Smooth muscle cell of the brain vasculature (primary cell): ENCODE measurements around the gene NIPAL4.
"Not testable (repeated sequence)": the region's sequence is repeated elsewhere in the genome, so short reads cannot be mapped to it uniquely, and the experiment has no call there.

Experiments used
- DNase-seq: peaks from one replicate; pipeline ENCODE4 v3.0.0-alpha.2; 2012; ENCODE audit warnings: low read depth, low spot score

The NIPAL4 gene

DNA sequence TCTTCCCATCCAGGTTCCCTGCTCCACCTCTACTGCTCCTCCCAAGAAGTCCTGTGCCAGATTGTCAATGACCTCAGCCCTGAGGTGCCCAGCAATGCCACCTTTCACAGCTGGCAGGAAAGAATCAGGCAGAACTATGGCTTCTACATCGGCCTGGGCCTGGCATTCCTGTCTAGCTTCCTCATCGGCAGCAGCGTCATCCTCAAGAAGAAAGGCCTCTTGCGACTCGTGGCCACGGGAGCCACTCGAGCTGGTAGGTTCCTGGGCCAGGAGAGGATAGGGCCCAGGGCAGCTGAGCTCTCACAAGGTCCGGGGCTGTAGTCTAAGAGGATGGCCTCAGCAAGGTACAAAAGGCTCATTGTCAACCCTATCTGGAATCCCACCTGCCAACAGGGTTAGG, 3.1 kb downstream of the NIPAL4 start:
- no peak for DNase-seq

DNA sequence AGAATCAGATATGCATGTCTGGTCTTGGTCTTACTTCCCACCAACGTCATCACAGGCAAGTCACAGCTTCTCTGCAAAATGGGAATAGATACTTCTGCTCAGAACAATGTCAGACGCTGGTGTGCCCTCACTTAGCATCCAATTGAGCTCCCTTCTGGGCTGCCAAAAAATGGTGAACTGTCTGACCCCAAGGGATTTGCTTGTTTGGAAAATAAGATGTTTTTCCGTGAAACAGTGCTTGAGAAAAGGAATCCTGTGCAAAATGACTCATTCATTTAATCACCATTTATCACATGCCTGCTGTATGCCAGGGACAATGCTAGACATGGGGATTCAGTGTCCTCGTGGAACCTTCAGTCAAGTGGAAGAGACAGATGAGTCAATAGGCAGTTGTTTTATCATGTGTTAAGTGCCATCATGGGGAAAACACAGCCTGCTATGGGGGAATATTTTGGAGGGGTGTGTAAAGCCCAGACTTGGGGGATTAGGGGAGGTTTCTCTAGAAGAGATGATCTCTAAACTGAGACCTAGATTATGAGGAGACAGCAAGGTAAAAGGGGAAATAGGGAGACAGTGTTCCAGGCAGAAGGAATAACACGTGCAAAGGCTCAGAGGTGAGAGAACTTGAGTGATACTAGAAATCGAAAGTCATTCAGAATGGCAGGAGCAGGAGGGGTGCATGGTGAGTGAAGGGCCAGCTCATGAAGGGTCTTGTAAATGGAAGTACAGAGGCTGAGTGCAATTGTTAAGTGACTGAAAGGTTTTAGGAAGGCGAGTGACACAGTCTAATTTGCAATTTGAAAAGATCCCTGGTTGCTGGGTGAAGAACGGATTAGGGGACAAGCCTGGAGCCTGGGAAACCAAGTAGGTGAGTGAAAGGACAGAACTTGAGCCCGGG, 3.9 kb downstream of the NIPAL4 start:
- DNase-seq = no peak

- peak; percentile 51 for DNase-seq
Measured at GRCh38 chr5:157464519-157465171, 4.6 kb downstream of the NIPAL4 start.

GRCh38 chr5:157468293-157468965, 8.4 kb downstream of the NIPAL4 start:
- DNase-seq = no peak

DNA sequence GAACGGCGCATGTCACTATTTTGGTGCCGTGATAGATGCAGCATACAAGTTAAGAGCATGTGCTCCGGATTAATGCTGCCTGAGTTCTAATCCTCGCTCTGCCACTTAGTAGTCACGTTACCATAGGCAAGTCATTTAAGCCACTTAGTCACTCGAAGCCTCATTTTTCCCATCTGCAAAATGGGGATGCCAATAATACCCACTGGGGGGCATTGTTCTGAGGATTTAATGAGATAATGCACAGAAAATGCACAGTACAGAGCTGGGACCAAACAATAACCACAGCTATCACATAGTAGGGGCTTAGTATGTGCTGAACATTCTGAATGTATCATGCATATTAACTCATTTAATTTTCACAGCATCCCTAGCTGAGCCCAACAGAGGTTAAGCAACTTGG, 9.1 kb downstream of the NIPAL4 start:
- DNase-seq = no peak

GRCh38 chr5:157469687-157470086, 9.7 kb downstream of the NIPAL4 start:
- no peak for DNase-seq

DNA sequence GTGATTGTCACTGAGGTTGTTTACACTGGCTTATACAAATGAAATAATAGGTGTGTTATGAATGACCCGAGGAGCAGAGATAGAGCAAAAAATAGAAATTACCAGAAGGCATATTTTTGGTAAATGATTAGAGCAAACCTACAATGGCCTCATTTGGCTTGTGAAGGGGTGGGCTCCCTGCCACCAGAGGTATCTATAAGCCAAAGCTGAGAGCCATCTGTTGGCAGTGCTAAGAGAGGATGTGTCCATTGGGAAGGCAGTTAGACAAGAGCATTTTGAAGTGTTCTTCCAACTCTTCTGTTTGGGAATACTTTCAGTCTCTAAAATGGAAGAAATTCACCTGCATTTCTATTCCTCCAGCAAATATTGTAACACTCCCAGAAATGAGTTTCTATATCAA, 10.6 kb downstream of the NIPAL4 start:
- DNase-seq = no peak

- no peak for DNase-seq
Measured at GRCh38 chr5:157471709-157472108, 11.7 kb downstream of the NIPAL4 start.

DNA sequence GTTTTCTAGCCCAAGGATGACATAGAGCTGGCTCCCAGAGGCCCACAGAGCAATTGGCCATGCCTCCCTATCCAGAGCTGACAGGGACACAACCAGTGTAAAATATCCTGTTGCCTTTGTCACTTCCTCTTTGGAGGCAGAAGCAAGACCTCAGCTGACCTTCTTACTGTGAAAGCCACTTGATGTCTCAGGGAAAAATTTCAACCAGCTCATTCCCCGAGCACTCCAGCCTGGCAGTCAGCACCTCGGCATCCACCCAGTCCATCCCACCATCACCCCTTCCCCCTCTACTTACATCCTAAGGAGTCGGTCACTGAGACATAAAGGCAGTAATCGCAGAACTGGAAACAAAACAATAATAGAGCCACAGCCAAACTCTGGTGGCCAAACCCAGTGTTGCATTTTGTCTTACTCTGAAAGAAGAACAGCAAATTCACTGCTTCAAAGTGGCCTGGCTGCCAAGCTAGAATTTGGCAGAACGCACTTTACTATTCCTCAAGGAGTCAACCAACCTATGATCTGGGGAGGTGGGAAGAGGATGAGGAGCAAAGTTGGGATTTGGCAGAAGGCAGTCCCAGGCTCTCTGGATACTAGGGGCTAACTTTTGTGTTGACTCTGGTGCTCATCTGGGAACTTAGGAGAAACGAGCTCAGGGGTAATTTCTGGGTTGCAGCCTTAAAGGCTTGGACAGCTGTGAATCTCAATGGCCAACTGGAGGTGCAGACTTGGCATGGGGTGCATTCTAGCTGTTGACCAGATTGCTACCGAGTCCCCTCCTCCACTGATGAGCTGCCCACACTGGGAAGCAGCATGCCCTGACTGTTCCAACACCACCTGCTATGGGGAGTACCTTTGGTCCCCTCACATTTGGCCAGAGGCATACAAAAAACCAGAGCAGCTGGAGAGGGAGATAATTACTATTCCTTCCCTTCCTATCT, 13.6 kb downstream of the NIPAL4 start:
- DNase-seq = no peak

GRCh38 chr5:157475432-157475831, 15.4 kb downstream of the NIPAL4 start:
- no peak for DNase-seq

DNA sequence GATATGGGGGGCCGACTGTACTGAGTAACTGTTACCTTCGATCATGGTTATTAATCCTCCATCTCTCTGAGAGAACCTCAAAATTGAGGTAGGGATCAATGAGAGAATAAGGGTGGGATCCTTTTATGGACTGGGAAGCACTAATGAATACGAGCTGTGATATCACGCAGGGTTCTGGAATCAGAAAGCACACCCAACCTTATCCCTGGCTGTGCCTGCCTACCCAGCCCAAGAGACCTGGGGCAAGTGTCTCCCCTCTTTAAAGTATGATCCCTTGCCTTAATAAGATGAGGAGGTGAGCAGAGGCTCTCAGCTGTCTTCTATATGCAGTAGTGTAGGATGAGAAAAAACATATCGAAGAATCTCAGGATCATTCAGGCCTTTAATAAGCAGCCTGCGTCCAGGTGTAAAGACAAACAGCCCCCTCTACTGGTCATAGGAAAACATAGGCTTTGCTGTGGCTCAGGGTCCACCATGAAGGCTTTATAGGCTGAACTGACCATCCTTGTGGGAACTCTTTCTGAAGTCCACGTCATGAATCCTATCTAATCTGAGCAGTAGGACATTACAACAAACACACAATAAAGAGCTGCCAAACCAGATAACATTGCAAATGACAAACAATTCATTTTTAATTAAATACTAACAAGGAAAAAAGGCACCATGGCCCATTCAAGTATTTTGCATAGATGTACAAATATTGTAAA, 16.8 kb downstream of the NIPAL4 start:
- DNase-seq = peak; percentile 46

DNA sequence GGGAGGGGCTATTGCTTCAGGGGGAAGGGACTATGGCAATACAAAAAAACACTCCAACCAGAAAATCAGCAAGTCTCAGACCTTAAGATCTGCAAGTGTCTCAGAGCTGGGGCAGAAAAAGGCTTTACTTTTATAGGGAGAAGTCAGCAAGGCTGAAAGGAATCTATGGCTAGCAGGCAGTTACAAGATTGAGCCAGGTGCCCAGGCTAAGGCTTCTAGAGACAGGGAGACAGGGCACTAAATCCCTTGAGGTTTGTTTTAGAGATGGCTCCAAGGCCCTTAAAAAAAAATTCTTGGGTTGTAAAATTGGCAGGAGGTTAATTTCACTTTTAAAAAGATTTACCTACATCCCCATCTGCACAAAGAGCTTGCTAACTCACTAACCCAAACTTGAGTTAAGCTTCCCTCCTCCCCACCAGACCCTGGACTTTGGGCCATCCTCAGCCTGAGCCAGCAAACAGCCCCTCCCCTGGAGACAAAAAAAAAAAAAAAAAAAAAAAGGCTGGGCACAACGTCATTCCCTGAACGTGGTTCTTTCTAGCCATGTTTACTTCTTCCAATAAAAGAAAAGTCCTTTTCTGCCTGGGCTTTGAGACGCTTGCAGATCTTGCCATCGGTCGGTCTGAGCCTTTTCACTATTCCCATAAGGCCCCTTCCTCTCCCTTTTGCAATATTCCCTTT, 17.9 kb downstream of the NIPAL4 start:
- DNase-seq = no peak

- no peak for DNase-seq
Measured at GRCh38 chr5:157478726-157479125, 18.7 kb downstream of the NIPAL4 start.

- no peak for DNase-seq
Measured at GRCh38 chr5:157479166-157479565, 19.2 kb downstream of the NIPAL4 start.

GRCh38 chr5:157479612-157480510, 19.8 kb downstream of the NIPAL4 start:
- DNase-seq = no peak

DNA sequence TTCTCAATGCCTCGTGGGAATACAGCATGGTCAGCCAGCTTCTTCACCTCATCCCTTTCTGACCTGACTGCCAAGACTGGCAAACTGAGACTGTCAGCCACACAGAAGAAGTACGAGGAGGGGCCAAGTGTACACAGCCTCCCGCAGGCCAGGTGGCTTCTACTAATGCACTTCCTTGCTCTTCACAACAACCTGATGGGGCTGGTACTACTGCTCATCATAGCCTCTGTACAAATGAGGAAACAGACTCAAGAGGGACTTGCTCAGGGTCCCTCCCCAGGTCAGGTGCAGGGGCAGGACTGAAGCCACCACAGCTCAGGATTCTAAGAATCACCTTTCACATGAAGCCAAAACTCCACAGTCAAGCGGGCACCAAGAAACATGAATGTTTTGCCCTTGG, 21.3 kb downstream of the NIPAL4 start:
- DNase-seq = no peak

GRCh38 chr5:157481666-157482065, 21.7 kb downstream of the NIPAL4 start:
- no peak for DNase-seq

DNA sequence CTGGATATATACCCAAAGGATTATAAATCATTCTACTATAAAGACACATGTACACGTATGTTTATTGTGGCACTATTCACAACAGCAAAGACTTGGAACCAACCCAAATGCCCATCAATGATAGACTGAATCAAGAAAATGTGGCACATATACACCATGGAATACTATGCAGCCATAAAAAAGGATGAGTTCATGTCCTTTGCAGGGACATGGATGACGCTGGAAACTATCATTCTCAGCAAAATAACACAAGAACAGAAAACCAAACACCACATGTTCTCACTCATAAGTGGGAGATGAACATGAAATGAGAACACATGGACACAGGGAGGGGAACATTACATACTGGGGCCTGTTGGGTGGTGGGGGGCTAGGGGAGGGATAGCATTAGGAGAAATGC, 22.7 kb downstream of the NIPAL4 start:
- not testable (repeated sequence) for DNase-seq

GRCh38 chr5:157484768-157485167, 24.8 kb downstream of the NIPAL4 start:
- no peak for DNase-seq
